Stimulated activated CD8-positive, alpha-beta memory T cell treated with anti-CD3 and anti-CD28 coated beads, Interleukin-12 subunit alpha, Interleukin-12 subunit beta, amount 100 ng/mL, for 1 hour (primary cell): ENCODE results near the gene JAK1.

Source experiments
- DNase-seq: peaks from one replicate; pipeline ENCODE4 v3.0.0-alpha.2; 2020; ENCODE audit warnings: low read depth

The JAK1 gene

GRCh38 chr1:64864018-64864940 lies 102.1 kb downstream of the JAK1 start:
- DNase-seq: peak; percentile 25

- DNase-seq: no peak
Observed at GRCh38 chr1:64861611-64862010, 104.7 kb downstream of the JAK1 start.

- DNase-seq: no peak
Observed at GRCh38 chr1:64857347-64857746, 109.0 kb downstream of the JAK1 start.

- DNase-seq: no peak
Observed at GRCh38 chr1:64856553-64856952, 109.8 kb downstream of the JAK1 start.

GRCh38 chr1:64855557-64855956 lies 110.8 kb downstream of the JAK1 start:
- DNase-seq: no peak

- no peak for DNase-seq
Observed at GRCh38 chr1:64854674-64855073, 111.7 kb downstream of the JAK1 start.

GRCh38 chr1:64851664-64852063 lies 114.7 kb downstream of the JAK1 start:
- no peak for DNase-seq

GRCh38 chr1:64850846-64851245 lies 115.5 kb downstream of the JAK1 start:
- no peak for DNase-seq

- DNase-seq: no peak
Observed at GRCh38 chr1:64849942-64850341, 116.4 kb downstream of the JAK1 start.

- no peak for DNase-seq
Observed at GRCh38 chr1:64848803-64849202, 117.5 kb downstream of the JAK1 start.

GRCh38 chr1:64848136-64848535 lies 118.2 kb downstream of the JAK1 start:
- no peak for DNase-seq

GRCh38 chr1:64847666-64848065 lies 118.7 kb downstream of the JAK1 start:
- DNase-seq: no peak

GRCh38 chr1:64846573-64847430 lies 119.5 kb downstream of the JAK1 start:
- DNase-seq: no peak

- DNase-seq: no peak
Observed at GRCh38 chr1:64845831-64846425, 120.4 kb downstream of the JAK1 start.

GRCh38 chr1:64844609-64845008 lies 121.7 kb downstream of the JAK1 start:
- DNase-seq: no peak

- no peak for DNase-seq
Observed at GRCh38 chr1:64844175-64844574, 122.2 kb downstream of the JAK1 start.

GRCh38 chr1:64843675-64844074 lies 122.7 kb downstream of the JAK1 start:
- no peak for DNase-seq

GRCh38 chr1:64842224-64842623 lies 124.1 kb downstream of the JAK1 start:
- DNase-seq: no peak

GRCh38 chr1:64841330-64842065 lies 124.9 kb downstream of the JAK1 start:
- no peak for DNase-seq

- no peak for DNase-seq
Observed at GRCh38 chr1:64839732-64840405, 126.5 kb downstream of the JAK1 start.

- no peak for DNase-seq
Observed at GRCh38 chr1:64839261-64839660, 127.1 kb downstream of the JAK1 start.
